NCI-H69 (cell line): Measurements from ENCODE around the gene RIOX2.

ENCODE experiments used
- DNase-seq: peaks from one replicate; lab custom pipeline; 2025; lab: John Stamatoyannopoulos, UW

The RIOX2 gene

GRCh38 chr3:97954228-97954827, 17.9 kb downstream of the RIOX2 start:
- DNase-seq, result no peak

- DNase-seq, result no peak
Observed at GRCh38 chr3:97952872-97953271, 19.4 kb downstream of the RIOX2 start.

- DNase-seq, result no peak
Observed at GRCh38 chr3:97952280-97952679, 20.0 kb downstream of the RIOX2 start.

GRCh38 chr3:97950360-97950759, 21.9 kb downstream of the RIOX2 start:
- no peak for DNase-seq

- DNase-seq, result no peak
Observed at GRCh38 chr3:97949743-97950142, 22.5 kb downstream of the RIOX2 start.

- peak; percentile 1 for DNase-seq
Observed at GRCh38 chr3:97949110-97949485, 23.1 kb downstream of the RIOX2 start.

GRCh38 chr3:97948351-97949109, 23.7 kb downstream of the RIOX2 start:
- no peak for DNase-seq

- peak; percentile 94 for DNase-seq
Observed at GRCh38 chr3:97942801-97943546, 29.3 kb downstream of the RIOX2 start.

GRCh38 chr3:97940034-97940433, 32.2 kb downstream of the RIOX2 start:
- DNase-seq, result peak; percentile 91

- peak; percentile 84 for DNase-seq
Observed at GRCh38 chr3:97939401-97939800, 32.8 kb downstream of the RIOX2 start.

- DNase-seq, result peak; percentile 36
Observed at GRCh38 chr3:97938444-97938843, 33.8 kb downstream of the RIOX2 start.

- DNase-seq, result no peak
Observed at GRCh38 chr3:97937205-97937604, 35.0 kb downstream of the RIOX2 start.

GRCh38 chr3:97935842-97936241, 36.4 kb downstream of the RIOX2 start:
- no peak for DNase-seq

- DNase-seq, result no peak
Observed at GRCh38 chr3:97934980-97935695, 37.1 kb downstream of the RIOX2 start.

GRCh38 chr3:97932387-97932801, 39.8 kb downstream of the RIOX2 start:
- no peak for DNase-seq

- no peak for DNase-seq
Observed at GRCh38 chr3:97931218-97931617, 41.0 kb downstream of the RIOX2 start.

- peak; percentile 43 for DNase-seq
Observed at GRCh38 chr3:97930018-97930417, 42.2 kb downstream of the RIOX2 start.

GRCh38 chr3:97928986-97929385, 43.2 kb downstream of the RIOX2 start:
- no peak for DNase-seq

GRCh38 chr3:97927704-97928103, 44.5 kb downstream of the RIOX2 start:
- DNase-seq, result peak; percentile 64

- DNase-seq, result no peak
Observed at GRCh38 chr3:97917813-97918536, 54.3 kb downstream of the RIOX2 start.

- DNase-seq, result no peak
Observed at GRCh38 chr3:97916576-97916975, 55.7 kb downstream of the RIOX2 start.

GRCh38 chr3:97914388-97914787, 57.8 kb downstream of the RIOX2 start:
- no peak for DNase-seq
